IMR-90 (cell line): ENCODE measurements around the gene UBE2N. TPM values are rescaled to one million over a fixed set of nuclear protein-coding genes. Genes with fewer than 3 reads are reported as not detected.

ENCODE experiments used
- ATAC-seq: fragments of 200-7000 bp; cut with Tn5 transposase; 2 replicates; pipeline ENCODE4 v1.9.1; 2020; ENCODE audit warnings: low read depth, mild to moderate bottlenecking, moderate library complexity
- BruUV-seq: library from RNA; stranded (reverse); fragments of 400-500 nt; replicated peaks from 2 replicates; lab custom pipeline; 2021; lab: Mats Ljungman, UMichigan
- CTCF ChIA-PET: fragments of 300-600 bp; formaldehyde crosslinking; extraction: SDS; loops from one replicate; lab custom pipeline; 2021; ENCODE audit warnings: antibody characterized with exemption; lab: Yijun Ruan, JAX
- POLR2A ChIA-PET: fragments of 300-600 bp; sonication (Branson Sonifier 250); formaldehyde crosslinking; loops from one replicate; lab custom pipeline; 2022; ENCODE audit warnings: antibody characterized with exemption; ENCODE audit not compliant: unreplicated experiment; lab: Charles Lee
- DNase-seq: peaks from one replicate; pipeline ENCODE4 v3.0.0; 2013
- H2AFZ ChIP-seq: replicated peaks from 2 replicates; pipeline ENCODE3; 2013; ENCODE audit warnings: low read length, mild to moderate bottlenecking; ENCODE audit not compliant: poor library complexity
- H2AK5ac ChIP-seq: 2 replicates; pipeline ENCODE4 v1.6.1; 2013; ENCODE audit warnings: low read depth, low read length, inconsistent platforms
- H2AK9ac ChIP-seq: replicated peaks from 2 replicates; pipeline ENCODE3; 2013; ENCODE audit warnings: mild to moderate bottlenecking, low read depth, low read length, moderate library complexity; ENCODE audit not compliant: poor library complexity
- H2BK120ac ChIP-seq: 2 replicates; pipeline ENCODE4 v1.6.1; 2013; ENCODE audit warnings: low read depth, low read length, inconsistent platforms
- H2BK15ac ChIP-seq: 3 replicates; pipeline ENCODE4 v1.6.1; 2013; ENCODE audit warnings: low read depth, low read length, inconsistent platforms
- H2BK20ac ChIP-seq: 2 replicates; pipeline ENCODE4 v1.6.1; 2013; ENCODE audit warnings: low read depth, mild to moderate bottlenecking, inconsistent platforms, low read length, moderate library complexity
- H2BK5ac ChIP-seq: 2 replicates; pipeline ENCODE4 v1.6.1; 2013; ENCODE audit warnings: mild to moderate bottlenecking, low read depth, low read length, inconsistent platforms; ENCODE audit not compliant: poor library complexity, severe bottlenecking
- H3K14ac ChIP-seq: replicated peaks from 2 replicates; pipeline ENCODE4 v1.6.1; 2013; ENCODE audit warnings: low read depth, low read length, inconsistent platforms
- H3K18ac ChIP-seq: 2 replicates; pipeline ENCODE4 v1.6.1; 2013; ENCODE audit warnings: low read depth, low read length, control low read depth
- H3K23ac ChIP-seq: 2 replicates; pipeline ENCODE4 v1.6.1; 2013; ENCODE audit warnings: low read depth, low read length, inconsistent platforms
- H3K27ac ChIP-seq: 2 replicates; pipeline ENCODE4 v1.5.1; 2013; ENCODE audit warnings: mild to moderate bottlenecking, control low read depth, low read length; ENCODE audit not compliant: insufficient read depth
- H3K27me3 ChIP-seq: 2 replicates; pipeline ENCODE4 v1.6.1; 2013; ENCODE audit warnings: low read length; ENCODE audit not compliant: control insufficient read depth, insufficient read depth
- H3K36me3 ChIP-seq: 2 replicates; pipeline ENCODE4 v1.6.1; 2013; ENCODE audit warnings: low read length, mixed read lengths; ENCODE audit not compliant: control insufficient read depth, insufficient read depth
- H3K4ac ChIP-seq: 2 replicates; pipeline ENCODE4 v1.6.1; 2013; ENCODE audit warnings: low read depth, low read length, inconsistent platforms
- H3K4me1 ChIP-seq: 2 replicates; pipeline ENCODE4 v1.6.1; 2013; ENCODE audit warnings: low read length, mixed read lengths; ENCODE audit not compliant: control insufficient read depth, insufficient read depth
- H3K4me2 ChIP-seq: 2 replicates; pipeline ENCODE4 v1.6.1; 2013; ENCODE audit warnings: low read depth, mild to moderate bottlenecking, control low read depth, low read length, moderate library complexity
- H3K4me3 ChIP-seq: 2 replicates; pipeline ENCODE4 v1.5.1; 2013; ENCODE audit warnings: low read depth, mild to moderate bottlenecking, control low read depth, low read length, moderate library complexity; ENCODE audit not compliant: insufficient read depth
- H3K56ac ChIP-seq: 2 replicates; pipeline ENCODE4 v1.6.1; 2013; ENCODE audit warnings: low read length, inconsistent platforms; ENCODE audit not compliant: insufficient read depth; ENCODE audit errors: extremely low read depth
- H3K79me1 ChIP-seq, 2 experiments: 2 replicates each; pipeline ENCODE4 v1.6.1; 2013; ENCODE audit warnings: low read length in 2 of 2, inconsistent platforms in 1 of 2, low read depth in 1 of 2
- H3K9ac ChIP-seq: 2 replicates; pipeline ENCODE4 v1.6.1; 2013; ENCODE audit warnings: low read depth, low read length, control low read depth
- H3K9me1 ChIP-seq: 2 replicates; pipeline ENCODE4 v1.6.1; 2013; ENCODE audit warnings: low read length, inconsistent platforms; ENCODE audit not compliant: insufficient read depth
- H3K9me3 ChIP-seq: 2 replicates; pipeline ENCODE4 v1.6.1; 2013; ENCODE audit warnings: low read length; ENCODE audit not compliant: control insufficient read depth, insufficient read depth
- H4K20me1 ChIP-seq: 2 replicates; pipeline ENCODE4 v1.6.1; 2013; ENCODE audit warnings: low read length, inconsistent platforms; ENCODE audit not compliant: insufficient read depth
- H4K5ac ChIP-seq: 2 replicates; pipeline ENCODE4 v1.6.1; 2013; ENCODE audit warnings: mild to moderate bottlenecking, low read depth, low read length, control low read depth
- H4K8ac ChIP-seq, 2 experiments: 2 replicates each; pipeline ENCODE4 v1.6.1; 2013; ENCODE audit warnings: low read depth in 2 of 2, low read length in 2 of 2, control low read depth in 1 of 2, inconsistent platforms in 1 of 2
- H4K91ac ChIP-seq: 2 replicates; pipeline ENCODE4 v1.6.1; 2013; ENCODE audit warnings: low read depth, low read length, inconsistent platforms; ENCODE audit not compliant: insufficient read depth
- CEBPB ChIP-seq: IDR thresholded peaks from 2 replicates; pipeline ENCODE4 v1.6.1; 2012; ENCODE audit warnings: low read depth, low read length, improper control_type of control experiment
- POLR2A ChIP-seq: IDR thresholded peaks from 2 replicates; pipeline ENCODE4 v1.6.1; 2012; ENCODE audit warnings: mild to moderate bottlenecking, low read depth, low read length
- SMC3 ChIP-seq: fragments of 150-350 bp; IDR thresholded peaks from 2 replicates; pipeline ENCODE4 v1.6.1; 2016; ENCODE audit warnings: low read depth, mild to moderate bottlenecking, antibody characterized with exemption, low read length, moderate library complexity
- WGBS, 2 experiments: methylation state at CpG; one replicate each; pipeline versions ENCODE4 v1.1.5 to v1.1.7; 2013; ENCODE audit warnings: missing lambda C conversion rate in 2 of 2; ENCODE audit not compliant: insufficient read length in 1 of 2; ENCODE audit errors: extremely low coverage in 2 of 2; 5-methylcytosine and 5-hydroxymethylcytosine counted together
- dilution Hi-C: fragments of 300-500 bp; cut with HindIII; formaldehyde crosslinking; loops from one replicate; pipeline ENCODE4 v1.14.3; 2018; ENCODE audit warnings: low sequenced_read_pairs; ENCODE audit not compliant: unreplicated experiment
- in situ Hi-C: fragments of 300-500 bp; cut with MboI; formaldehyde crosslinking; loops from 3 replicates; pipeline ENCODE4 v1.14.3; 2019; ENCODE audit warnings: low sequenced_read_pairs, inconsistent platforms, mixed read lengths
- intact Hi-C: fragments of 100-400 bp; cut with micrococcal nuclease; formaldehyde crosslinking; loops from 2 replicates; pipeline ENCODE4 v1.10.0; 2022
- polyA plus RNA-seq, 3 experiments: library from polyadenylated mRNA; depleted of rRNA; stranded (reverse); fragments of >200 nt; gene quantifications; 2 replicates each; pipeline ENCODE4 v1.2.3, GENCODE V29; 2012; ENCODE audit warnings: low replicate concordance in 1 of 3
- total RNA-seq: library from RNA; depleted of rRNA; stranded (reverse); fragments of >200 nt; gene quantifications from 2 replicates; pipeline ENCODE4 v1.2.3, GENCODE V29; 2012
- TF ChIP-seq, protein P1 (sequence below): fragments of 150-350 bp; IDR thresholded peaks from 2 replicates; pipeline ENCODE4 v1.6.1; 2017; ENCODE audit warnings: mild to moderate bottlenecking, antibody characterized with exemption, low read length, low read depth

The UBE2N gene
- total and polyA plus RNA-seq, 2 of the 4 experiments (the other 2 are of a cell fraction), result 64.5 to 103 TPM

DNA sequence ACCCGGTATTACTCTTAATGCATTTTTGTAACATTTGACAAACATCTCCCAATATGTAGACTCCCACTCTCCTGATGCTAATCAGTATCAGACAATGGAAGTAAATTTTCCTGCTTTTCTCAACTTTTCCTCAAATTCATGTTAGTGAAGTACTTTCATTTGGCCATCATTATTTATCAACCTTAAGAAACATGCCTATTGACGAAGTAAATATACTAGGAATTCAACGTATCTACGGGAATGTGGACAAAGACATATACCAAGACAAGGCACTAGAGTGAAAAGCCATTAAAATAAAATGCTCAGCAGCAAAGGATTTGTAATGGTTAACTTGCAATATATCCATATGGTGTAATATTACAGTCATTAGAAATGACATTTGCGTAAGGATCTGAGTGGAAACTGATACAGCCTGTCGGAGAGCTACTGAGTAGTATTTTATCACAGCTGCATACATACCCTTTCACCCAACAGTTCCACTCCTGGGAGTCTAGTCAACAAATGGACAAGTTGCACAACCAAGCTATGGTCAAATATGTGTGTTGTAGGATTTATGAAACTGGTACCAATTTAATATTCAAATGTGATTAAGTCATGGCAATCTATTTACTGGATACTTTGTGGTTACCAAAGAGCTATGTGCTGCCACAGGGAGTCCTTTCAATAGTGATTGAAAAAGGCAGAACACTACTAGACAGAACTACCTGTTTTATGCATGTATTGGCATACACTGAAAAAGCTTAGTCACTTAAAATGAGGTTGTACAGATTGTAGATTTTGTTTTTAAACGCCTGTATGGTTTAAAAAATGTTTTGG lies 37.6 kb downstream of the UBE2N start:
- no TSS peak for BruUV-seq
- Histone ChIP-seq H3K27me3 (no peaks in the 10 kb centered on the region), H3K36me3 (peaks cover 4% of the 10 kb centered on the region; the same call in 1 of the 2 replicates), H2BK20ac (no peak overlapping the region), H3K18ac (no peak overlapping the region), H3K79me1 (peaks cover 14 to 40% of the 10 kb centered on the region in 2 experiments), H3K4me3 (no peak overlapping the region), H3K27ac (no peak overlapping the region), H2BK15ac (no peak overlapping the region), H2BK5ac (peak overlapping the region; percentile 28), H2AFZ (no peak overlapping the region), H4K20me1 (no peaks in the 10 kb centered on the region), H4K8ac (no peak overlapping the region), H4K5ac (no peak overlapping the region), H3K56ac (no peak overlapping the region), H3K14ac (no peak overlapping the region), H3K4me2 (0 out of 2 replicates have a peak overlapping the region, but pooled peaks have one; percentile 15), H3K4ac (no peak overlapping the region), H3K23ac (no peak overlapping the region), H2AK9ac (no peak overlapping the region), H3K9ac (no peak overlapping the region), H2BK120ac (no peak overlapping the region), H3K9me3 (no peaks in the 10 kb centered on the region), H2AK5ac (no peak overlapping the region), H4K91ac (no peak overlapping the region), H3K9me1 (peaks cover 10% of the 10 kb centered on the region; the same call in 1 of the 2 replicates), H3K4me1 (no peaks in the 10 kb centered on the region)
- intact Hi-C loops, result no loop called here
- WGBS, 2 experiments, result no CpG with 5 or more reads among the region's 7 CpGs
- dilution Hi-C loops, result no loop called here
- ATAC-seq, result peak; percentile 57
- CTCF ChIA-PET, result interaction anchor here (1.0 kb wide), 1 partner anchor 23 kb away, joined by 3 read pairs; no protein-coding TSS in a partner anchor
- POLR2A ChIA-PET, result no interaction called here
- TF ChIP-seq SMC3 (no peak), POLR2A (no peak), CEBPB (peak; percentile 68)
- TF ChIP-seq, protein P1, sequence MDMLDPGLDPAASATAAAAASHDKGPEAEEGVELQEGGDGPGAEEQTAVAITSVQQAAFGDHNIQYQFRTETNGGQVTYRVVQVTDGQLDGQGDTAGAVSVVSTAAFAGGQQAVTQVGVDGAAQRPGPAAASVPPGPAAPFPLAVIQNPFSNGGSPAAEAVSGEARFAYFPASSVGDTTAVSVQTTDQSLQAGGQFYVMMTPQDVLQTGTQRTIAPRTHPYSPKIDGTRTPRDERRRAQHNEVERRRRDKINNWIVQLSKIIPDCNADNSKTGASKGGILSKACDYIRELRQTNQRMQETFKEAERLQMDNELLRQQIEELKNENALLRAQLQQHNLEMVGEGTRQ, result no peak
- in situ Hi-C loops, result loop anchor here (25.0 kb wide), 1 partner anchor 617 kb away; no protein-coding TSS in a partner anchor
- DNase-seq, result peak; percentile 61
